ENCODE results near the gene GFM1. TPM values are rescaled to one million over a fixed set of nuclear protein-coding genes. Genes with fewer than 3 reads are reported as not detected.

Gene GFM1
- total and polyA plus RNA-seq, 2 donors (not counting 3 experiments of a cell fraction or from before 2014, with no cell fraction given), result 14.9 to 68.6 TPM

DNA sequence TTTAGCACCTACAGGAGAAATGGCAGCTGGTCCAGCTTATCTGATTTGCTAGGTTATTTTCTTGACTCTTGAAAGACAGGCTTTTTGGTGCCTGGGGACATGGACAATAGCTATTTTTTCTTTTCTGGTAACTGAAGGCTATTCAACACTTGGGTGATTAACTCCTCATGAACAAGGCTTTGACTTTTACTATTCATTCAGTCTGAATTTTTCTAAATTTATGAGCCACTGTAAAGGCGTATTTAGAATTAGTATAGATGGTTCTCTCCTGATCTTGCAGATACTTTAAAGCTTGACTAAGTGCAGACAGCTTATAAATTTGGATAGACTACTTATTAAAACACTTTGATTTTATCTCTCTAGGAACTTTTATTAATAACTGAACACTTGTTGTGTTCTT is 18.4 kb upstream of the GFM1 start:
- Histone ChIP-seq H3K79me2 (ENCODE audit: control insufficient read depth, insufficient read depth, low read length) (no peaks in the 10 kb centered on the region), H3K4me1 (ENCODE audit: control insufficient read depth, extremely low read depth, insufficient read depth, low read length) (no peaks in the 10 kb centered on the region), H3K36me3 (ENCODE audit: control insufficient read depth in 2 of 2, extremely low read depth in 1 of 2, insufficient read depth in 2 of 2, low read length in 2 of 2) (no peaks in the 10 kb centered on the region), H3K9ac (replicated peaks; ENCODE audit: extremely low read depth, insufficient read depth, low read length) (no peak overlapping the region), H2AFZ (ENCODE audit: low read depth, low read length) (no peak overlapping the region), H3K9me3 (replicated peaks; ENCODE audit: control insufficient read depth, insufficient read depth, low read length) (no peaks in the 10 kb centered on the region), H3K9me1 (replicated peaks; ENCODE audit: control insufficient read depth, extremely low read depth, insufficient read depth, low read length) (no peaks in the 10 kb centered on the region), H3K27ac (ENCODE audit: insufficient read depth, low read depth, low read length) (no peak overlapping the region), H3K4me2 (ENCODE audit: insufficient read depth, low read length) (no peak overlapping the region), H3K27me3 (ENCODE audit: control insufficient read depth in 2 of 2, insufficient read depth in 2 of 2, low read length in 2 of 2) (no peaks in the 10 kb centered on the region), H4K20me1 (replicated peaks; ENCODE audit: control insufficient read depth, extremely low read depth, insufficient read depth, low read length) (no peaks in the 10 kb centered on the region), H3K4me3 (replicated peaks in 1 of 3; ENCODE audit: insufficient read depth in 1 of 3, low read depth in 1 of 3, low read length in 3 of 3) (no peak overlapping the region)
- ChIA-PET POLR2A (no interaction called here), CTCF (no interaction called here)
- FAIRE-seq, result no peak
- dilution Hi-C loops (cut with MboI; ENCODE audit: extremely low pct_ligation_motif_present, low sequenced_read_pairs), result no loop called here
- no peak for DNase-seq (ENCODE audit: low read depth, low spot score)
- intact Hi-C loops (cut with micrococcal nuclease), result no loop called here
- TF ChIP-seq MYC (IDR thresholded peaks at IDR 0.05; ENCODE audit: low read depth, low read length) (no peak), POLR2A (IDR thresholded peaks at IDR 0.05; ENCODE audit: low read depth, low read length) (no peak), FOS (IDR thresholded peaks at IDR 0.05; ENCODE audit: borderline replicate concordance, insufficient read depth, low read length) (no peak), EZH2 (IDR thresholded peaks at IDR 0.05; ENCODE audit: borderline replicate concordance, low read depth, low read length, severe bottlenecking) (no peak), GATA2 (IDR thresholded peaks at IDR 0.05; ENCODE audit: insufficient read depth, insufficient read length, low read depth, low read length) (no peak), POLR2AphosphoS5 (IDR thresholded peaks at IDR 0.05; ENCODE audit: insufficient read depth, low read depth, low read length) (no peak), JUN (IDR thresholded peaks at IDR 0.05; ENCODE audit: borderline replicate concordance, insufficient read depth, insufficient read length, low read depth) (no peak)
- TF ChIP-seq, protein P1, sequence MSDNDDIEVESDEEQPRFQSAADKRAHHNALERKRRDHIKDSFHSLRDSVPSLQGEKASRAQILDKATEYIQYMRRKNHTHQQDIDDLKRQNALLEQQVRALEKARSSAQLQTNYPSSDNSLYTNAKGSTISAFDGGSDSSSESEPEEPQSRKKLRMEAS (IDR thresholded peaks at IDR 0.05; ENCODE audit: insufficient read depth, insufficient read length), result no peak
- TF ChIP-seq, protein P2, sequence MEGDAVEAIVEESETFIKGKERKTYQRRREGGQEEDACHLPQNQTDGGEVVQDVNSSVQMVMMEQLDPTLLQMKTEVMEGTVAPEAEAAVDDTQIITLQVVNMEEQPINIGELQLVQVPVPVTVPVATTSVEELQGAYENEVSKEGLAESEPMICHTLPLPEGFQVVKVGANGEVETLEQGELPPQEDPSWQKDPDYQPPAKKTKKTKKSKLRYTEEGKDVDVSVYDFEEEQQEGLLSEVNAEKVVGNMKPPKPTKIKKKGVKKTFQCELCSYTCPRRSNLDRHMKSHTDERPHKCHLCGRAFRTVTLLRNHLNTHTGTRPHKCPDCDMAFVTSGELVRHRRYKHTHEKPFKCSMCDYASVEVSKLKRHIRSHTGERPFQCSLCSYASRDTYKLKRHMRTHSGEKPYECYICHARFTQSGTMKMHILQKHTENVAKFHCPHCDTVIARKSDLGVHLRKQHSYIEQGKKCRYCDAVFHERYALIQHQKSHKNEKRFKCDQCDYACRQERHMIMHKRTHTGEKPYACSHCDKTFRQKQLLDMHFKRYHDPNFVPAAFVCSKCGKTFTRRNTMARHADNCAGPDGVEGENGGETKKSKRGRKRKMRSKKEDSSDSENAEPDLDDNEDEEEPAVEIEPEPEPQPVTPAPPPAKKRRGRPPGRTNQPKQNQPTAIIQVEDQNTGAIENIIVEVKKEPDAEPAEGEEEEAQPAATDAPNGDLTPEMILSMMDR (IDR thresholded peaks at IDR 0.05; ENCODE audit: extremely low read depth in 1 of 2, insufficient read depth in 1 of 2, low read depth in 1 of 2, low read length in 2 of 2), result no peak
- BruUV-seq (replicated peaks), result no TSS peak

Measured in endothelial cell of umbilical vein (primary cell).